Rectal smooth muscle tissue (tissue), 1 donor: ENCODE measurements around the gene SRXN1.
"Not testable (repeated sequence)": the region's sequence is repeated elsewhere in the genome, so short reads cannot be mapped to it uniquely, and the experiment has no call there.

Source experiments
- H3K27ac ChIP-seq: one replicate; pipeline ENCODE4 v1.7.0; 2013; ENCODE audit warnings: low read depth, low read length, inconsistent platforms
- H3K27me3 ChIP-seq: one replicate; pipeline ENCODE4 v1.7.0; 2013; ENCODE audit warnings: low read length; ENCODE audit not compliant: control insufficient read depth, insufficient read depth
- H3K36me3 ChIP-seq: one replicate; pipeline ENCODE4 v1.7.0; 2013; ENCODE audit warnings: low read length; ENCODE audit not compliant: control insufficient read depth, insufficient read depth
- H3K4me1 ChIP-seq: one replicate; pipeline ENCODE4 v1.7.0; 2013; ENCODE audit warnings: low read length; ENCODE audit not compliant: control insufficient read depth, insufficient read depth
- H3K4me3 ChIP-seq: one replicate; pipeline ENCODE4 v1.7.0; 2013; ENCODE audit warnings: low read length
- H3K9ac ChIP-seq: one replicate; pipeline ENCODE4 v1.7.0; 2013; ENCODE audit warnings: low read length

SRXN1 gene

GRCh38 chr20:653110-653589 is at the start of gene SRXN1:
Gene SRXN1, minus strand, starts transcription at chr20:653200. Its CDS starts 15 bp downstream, at chr20:653185.
- Histone ChIP-seq H3K4me3 (peak within 1 kb of the TSS; percentile 76), H3K27me3 (no peaks in the 10 kb centered on the region), H3K36me3 (peaks cover 6% of the 10 kb centered on the region), H3K4me1 (peaks cover 5% of the 10 kb centered on the region), H3K27ac (peak within 1 kb of the TSS; percentile 67), H3K9ac (peak within 1 kb of the TSS; percentile 61)

- H3K36me3 ChIP-seq, result no peaks in the 10 kb centered on the region
- H3K27me3 ChIP-seq, result peaks cover 7% of the 10 kb centered on the region
- no peak overlapping the region for H3K9ac ChIP-seq
- H3K27ac ChIP-seq, result no peak overlapping the region
- H3K4me3 ChIP-seq, result no peak overlapping the region
- H3K4me1 ChIP-seq, result no peaks in the 10 kb centered on the region
Observed at GRCh38 chr20:701401-702129, 48.6 kb upstream of the SRXN1 start.

- H3K27ac ChIP-seq, result no peak overlapping the region
- H3K4me3 ChIP-seq, result no peak overlapping the region
- peaks cover 2% of the 10 kb centered on the region for H3K27me3 ChIP-seq
- H3K4me1 ChIP-seq, result no peaks in the 10 kb centered on the region
- H3K9ac ChIP-seq, result no peak overlapping the region
- no peaks in the 10 kb centered on the region for H3K36me3 ChIP-seq
Observed at GRCh38 chr20:699811-700338, 46.9 kb upstream of the SRXN1 start.

- H3K27ac ChIP-seq, result no peak overlapping the region
- H3K4me3 ChIP-seq, result no peak overlapping the region
- H3K27me3 ChIP-seq, result peaks cover 2% of the 10 kb centered on the region
- no peaks in the 10 kb centered on the region for H3K4me1 ChIP-seq
- no peaks in the 10 kb centered on the region for H3K36me3 ChIP-seq
- no peak overlapping the region for H3K9ac ChIP-seq
Observed at GRCh38 chr20:699342-699741, 46.3 kb upstream of the SRXN1 start.

- no peak overlapping the region for H3K27ac ChIP-seq
- no peaks in the 10 kb centered on the region for H3K4me1 ChIP-seq
- H3K9ac ChIP-seq, result no peak overlapping the region
- peaks cover 2% of the 10 kb centered on the region for H3K27me3 ChIP-seq
- no peak overlapping the region for H3K4me3 ChIP-seq
- H3K36me3 ChIP-seq, result no peaks in the 10 kb centered on the region
Observed at GRCh38 chr20:698276-698675, 45.3 kb upstream of the SRXN1 start.

- Histone ChIP-seq H3K9ac (no peak overlapping the region), H3K36me3 (no peaks in the 10 kb centered on the region), H3K27me3 (peaks cover 2% of the 10 kb centered on the region), H3K4me3 (no peak overlapping the region), H3K4me1 (no peaks in the 10 kb centered on the region), H3K27ac (no peak overlapping the region)
Observed at GRCh38 chr20:697826-698225, 44.8 kb upstream of the SRXN1 start.

- Histone ChIP-seq H3K27ac (no peak overlapping the region), H3K27me3 (no peaks in the 10 kb centered on the region), H3K4me3 (no peak overlapping the region), H3K4me1 (no peaks in the 10 kb centered on the region), H3K36me3 (no peaks in the 10 kb centered on the region), H3K9ac (no peak overlapping the region)
Observed at GRCh38 chr20:695165-695866, 42.3 kb upstream of the SRXN1 start.

GRCh38 chr20:694496-694895 is 41.5 kb upstream of the SRXN1 start:
- H3K9ac ChIP-seq, result no peak overlapping the region
- peaks cover 2% of the 10 kb centered on the region for H3K27me3 ChIP-seq
- no peak overlapping the region for H3K4me3 ChIP-seq
- H3K27ac ChIP-seq, result no peak overlapping the region
- H3K4me1 ChIP-seq, result no peaks in the 10 kb centered on the region
- no peaks in the 10 kb centered on the region for H3K36me3 ChIP-seq

- H3K4me3 ChIP-seq, H3K27ac ChIP-seq, H3K9ac ChIP-seq, H3K36me3 ChIP-seq, H3K4me1 ChIP-seq, H3K27me3 ChIP-seq: not testable (repeated sequence)
Observed at GRCh38 chr20:693786-694185, 40.8 kb upstream of the SRXN1 start.

GRCh38 chr20:692044-692443 is 39.0 kb upstream of the SRXN1 start:
- H3K36me3 ChIP-seq, result no peaks in the 10 kb centered on the region
- no peak overlapping the region for H3K4me3 ChIP-seq
- H3K27me3 ChIP-seq, result peaks cover 2% of the 10 kb centered on the region
- no peak overlapping the region for H3K9ac ChIP-seq
- H3K27ac ChIP-seq, result no peak overlapping the region
- no peaks in the 10 kb centered on the region for H3K4me1 ChIP-seq

- no peaks in the 10 kb centered on the region for H3K4me1 ChIP-seq
- peaks cover 2% of the 10 kb centered on the region for H3K27me3 ChIP-seq
- H3K4me3 ChIP-seq, result no peak overlapping the region
- H3K27ac ChIP-seq, result no peak overlapping the region
- no peaks in the 10 kb centered on the region for H3K36me3 ChIP-seq
- no peak overlapping the region for H3K9ac ChIP-seq
Observed at GRCh38 chr20:689947-690346, 36.9 kb upstream of the SRXN1 start.

GRCh38 chr20:689348-689747 is 36.3 kb upstream of the SRXN1 start:
- H3K36me3 ChIP-seq, result no peaks in the 10 kb centered on the region
- H3K27me3 ChIP-seq, result peaks cover 2% of the 10 kb centered on the region
- H3K4me1 ChIP-seq, result no peaks in the 10 kb centered on the region
- H3K4me3 ChIP-seq, result no peak overlapping the region
- no peak overlapping the region for H3K9ac ChIP-seq
- no peak overlapping the region for H3K27ac ChIP-seq
